ENCODE data around the gene MOSPD2. TPM values are rescaled to one million over a fixed set of nuclear protein-coding genes. Genes with fewer than 3 reads are reported as not detected.

MOSPD2 gene
- total and polyA plus RNA-seq, 2 donors (not counting 3 experiments of a cell fraction or from before 2014, with no cell fraction given): 4.9 to 14.9 TPM

GRCh38 chrX:14884714-14885113 is 11.5 kb downstream of the MOSPD2 start:
- Histone ChIP-seq H3K4me2 (ENCODE audit: insufficient read depth, low read length) (no peak overlapping the region), H3K9me3 (replicated peaks; ENCODE audit: control insufficient read depth, insufficient read depth, low read length) (no peaks in the 10 kb centered on the region), H3K4me3 (replicated peaks in 1 of 3; ENCODE audit: insufficient read depth in 1 of 3, low read depth in 1 of 3, low read length in 3 of 3) (no peak overlapping the region), H3K4me1 (ENCODE audit: control insufficient read depth, extremely low read depth, insufficient read depth, low read length) (no peaks in the 10 kb centered on the region), H3K36me3 (ENCODE audit: control insufficient read depth in 2 of 2, extremely low read depth in 1 of 2, insufficient read depth in 2 of 2, low read length in 2 of 2) (no peaks in the 10 kb centered on the region), H3K9ac (replicated peaks; ENCODE audit: extremely low read depth, insufficient read depth, low read length) (no peak overlapping the region), H3K27me3 (ENCODE audit: control insufficient read depth in 2 of 2, insufficient read depth in 2 of 2, low read length in 2 of 2) (no peaks in the 10 kb centered on the region), H3K27ac (ENCODE audit: insufficient read depth, low read depth, low read length) (no peak overlapping the region), H4K20me1 (replicated peaks; ENCODE audit: control insufficient read depth, extremely low read depth, insufficient read depth, low read length) (no peaks in the 10 kb centered on the region), H3K9me1 (replicated peaks; ENCODE audit: control insufficient read depth, extremely low read depth, insufficient read depth, low read length) (no peaks in the 10 kb centered on the region), H2AFZ (ENCODE audit: low read depth, low read length) (no peak overlapping the region), H3K79me2 (ENCODE audit: control insufficient read depth, insufficient read depth, low read length) (no peaks in the 10 kb centered on the region)
- DNase-seq (ENCODE audit: low read depth, low spot score) (no peak), FAIRE-seq (no peak)
- CTCF ChIA-PET: no interaction called here
- dilution Hi-C loops (cut with MboI; ENCODE audit: extremely low pct_ligation_motif_present, low sequenced_read_pairs): no loop called here
- intact Hi-C loops (cut with micrococcal nuclease): no loop called here
- POLR2A ChIA-PET: no interaction called here
- no TSS peak for BruUV-seq (replicated peaks)
- no peak for TF ChIP-seq POLR2AphosphoS5 (IDR thresholded peaks at IDR 0.05; ENCODE audit: insufficient read depth, low read depth, low read length)
- no peak for TF ChIP-seq CTCF (IDR thresholded peaks at IDR 0.05; ENCODE audit: extremely low read depth in 1 of 2, insufficient read depth in 1 of 2, low read depth in 1 of 2, low read length in 2 of 2)
- TF ChIP-seq EZH2 (IDR thresholded peaks at IDR 0.05; ENCODE audit: borderline replicate concordance, low read depth, low read length, severe bottlenecking): no peak
- TF ChIP-seq FOS (IDR thresholded peaks at IDR 0.05; ENCODE audit: borderline replicate concordance, insufficient read depth, low read length): no peak
- TF ChIP-seq MYC (IDR thresholded peaks at IDR 0.05; ENCODE audit: low read depth, low read length): no peak
- no peak for TF ChIP-seq GATA2 (IDR thresholded peaks at IDR 0.05; ENCODE audit: insufficient read depth, insufficient read length, low read depth, low read length)
- TF ChIP-seq JUN (IDR thresholded peaks at IDR 0.05; ENCODE audit: borderline replicate concordance, insufficient read depth, insufficient read length, low read depth): no peak
- no peak for TF ChIP-seq POLR2A (IDR thresholded peaks at IDR 0.05; ENCODE audit: low read depth, low read length)
- TF ChIP-seq MAX (IDR thresholded peaks at IDR 0.05; ENCODE audit: insufficient read depth, insufficient read length): no peak

Measured in endothelial cell of umbilical vein (primary cell).